Endometrial microvascular endothelial cells (primary cell): ENCODE measurements around the gene TRMT2A. TPM values are rescaled to one million over a fixed set of nuclear protein-coding genes. Genes with fewer than 3 reads are reported as not detected.

ENCODE experiments used
- in situ Hi-C: cut with HindIII; loops from 2 replicates; pipeline ENCODE4 v1.10.0; 2017; ENCODE audit warnings: low sequenced_read_pairs, low pct_unique_long_range_greater_than_20kb; ENCODE audit errors: inconsistent ontology term
- total RNA-seq: library from RNA; depleted of rRNA; stranded (reverse); fragments of >200 nt; gene quantifications from one replicate; pipeline ENCODE4 v1.2.3, GENCODE V29; 2015; ENCODE audit errors: inconsistent ontology term

The TRMT2A gene
- total RNA-seq, 1 donor from 2014 or later: 74.0 TPM

- in situ Hi-C loops: no loop called here
Measured at GRCh38 chr22:20096574-20097420, 20.2 kb downstream of the TRMT2A start.

- in situ Hi-C loops: no loop called here
Measured at GRCh38 chr22:20095521-20095920, 21.5 kb downstream of the TRMT2A start.

GRCh38 chr22:20094197-20094807 lies 22.7 kb downstream of the TRMT2A start:
- in situ Hi-C loops: no loop called here

DNA sequence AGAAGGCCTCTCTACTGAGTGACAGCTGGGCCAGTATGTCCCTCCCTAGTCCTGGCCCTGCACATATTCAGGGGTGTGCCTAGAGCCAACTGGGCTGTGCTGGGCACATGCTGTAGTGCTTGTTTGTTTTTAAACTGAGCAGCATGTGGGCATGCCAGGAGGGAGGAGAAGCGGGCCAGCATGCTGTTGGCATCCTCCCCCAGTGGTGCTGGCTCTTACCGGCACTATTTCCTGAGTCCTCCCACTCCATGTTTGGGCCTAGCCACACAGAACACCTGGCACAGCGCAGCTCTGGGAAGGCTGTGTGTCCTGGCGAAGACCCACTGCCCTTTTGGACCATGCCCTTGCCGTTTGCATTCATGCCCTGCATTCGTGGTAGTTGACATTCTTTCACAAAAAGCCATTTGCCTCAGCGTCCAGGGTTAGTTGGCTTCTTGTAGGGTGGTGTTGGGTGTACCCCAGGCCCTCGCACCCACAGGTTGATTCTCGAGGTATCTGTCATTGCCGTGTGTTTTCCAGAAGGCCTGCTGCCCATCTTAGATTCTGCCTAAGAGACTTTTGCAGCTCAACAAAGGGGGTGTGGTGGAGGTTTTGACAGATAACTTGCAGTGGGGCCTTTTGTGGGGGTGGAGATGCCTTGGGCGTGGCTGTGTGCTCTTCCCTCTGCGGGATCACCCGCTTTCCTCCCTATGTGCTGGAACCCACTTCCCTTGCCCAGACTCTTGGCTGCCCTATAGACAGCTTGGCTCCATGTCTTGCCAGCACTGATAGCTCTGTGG lies 23.4 kb downstream of the TRMT2A start:
- in situ Hi-C loops: no loop called here

GRCh38 chr22:20092477-20092854 lies 24.6 kb downstream of the TRMT2A start:
- in situ Hi-C loops: no loop called here

DNA sequence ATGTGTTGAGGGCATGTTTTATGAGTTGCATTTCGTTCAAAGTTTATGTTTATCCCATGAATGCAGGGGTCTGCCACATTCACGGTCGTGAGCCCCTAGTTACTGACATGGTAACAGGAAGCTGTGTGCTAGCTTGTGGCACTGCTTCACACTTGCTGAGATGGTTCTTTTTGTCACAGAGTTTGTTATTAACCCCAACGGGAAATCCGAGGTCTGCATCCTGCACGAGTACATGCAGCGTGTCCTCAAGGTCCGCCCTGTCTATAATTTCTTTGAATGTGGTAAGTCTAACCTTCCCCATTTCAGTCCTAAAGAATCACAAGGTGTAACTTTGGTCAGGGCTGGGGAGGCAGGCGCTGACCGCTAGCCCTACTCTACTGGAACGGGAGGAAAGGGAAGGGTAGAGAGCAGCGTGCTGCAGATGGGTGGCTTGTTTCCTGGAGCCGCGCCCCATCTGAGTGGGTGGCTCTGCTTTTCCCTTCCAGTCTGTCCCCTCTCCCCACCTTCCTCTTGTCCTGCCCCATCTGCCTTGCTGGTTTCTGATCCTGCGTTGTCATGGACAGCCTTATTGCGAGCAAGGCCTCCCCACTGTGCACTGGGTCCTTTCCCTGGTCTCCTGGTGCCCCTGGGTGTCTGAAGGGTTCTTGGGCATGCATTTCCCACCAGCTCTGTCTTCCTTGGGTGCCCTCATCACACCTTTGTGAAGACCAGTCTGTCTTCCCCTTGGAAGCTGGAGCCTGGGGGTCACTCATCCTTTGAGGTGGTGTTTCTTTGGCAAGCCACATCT lies 25.1 kb downstream of the TRMT2A start:
- in situ Hi-C loops: no loop called here

- in situ Hi-C loops: no loop called here
Measured at GRCh38 chr22:20090730-20091240, 26.2 kb downstream of the TRMT2A start.

DNA sequence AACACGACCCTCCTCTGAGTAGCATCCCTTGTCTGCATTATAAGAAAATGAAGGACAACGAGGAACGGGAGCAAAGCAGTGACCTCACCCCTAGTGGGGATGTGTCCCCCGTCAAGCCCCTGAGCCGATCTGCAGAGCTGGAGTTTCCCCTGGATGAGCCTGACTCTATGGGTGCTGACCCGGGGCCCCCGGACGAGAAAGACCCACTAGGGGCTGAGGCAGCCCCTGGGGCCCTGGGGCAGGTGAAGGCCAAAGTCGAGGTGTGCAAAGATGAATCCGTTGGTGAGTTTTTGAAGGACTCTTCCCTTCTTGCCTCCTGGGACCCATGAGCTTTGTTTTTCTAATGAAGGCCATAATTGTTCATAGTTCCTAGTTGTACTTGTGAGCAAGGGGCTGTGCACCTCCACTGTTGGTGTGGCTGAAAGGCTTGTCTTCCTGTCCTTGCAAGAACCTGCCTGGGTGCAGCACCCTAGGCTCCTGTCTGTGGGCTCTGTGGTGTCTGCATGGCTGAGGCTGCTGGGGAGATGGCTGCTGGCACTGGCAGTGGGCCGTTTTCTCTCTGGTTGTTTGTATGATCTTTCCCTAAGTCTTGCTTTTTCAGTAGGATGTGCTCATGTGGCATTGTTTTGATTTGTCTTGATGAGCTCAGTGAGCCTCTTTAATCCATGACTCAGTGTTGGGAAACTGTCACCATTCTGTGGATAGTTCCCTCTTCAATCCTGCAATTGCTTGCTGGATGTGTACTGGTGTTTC lies 26.9 kb downstream of the TRMT2A start:
- in situ Hi-C loops: no loop called here

DNA sequence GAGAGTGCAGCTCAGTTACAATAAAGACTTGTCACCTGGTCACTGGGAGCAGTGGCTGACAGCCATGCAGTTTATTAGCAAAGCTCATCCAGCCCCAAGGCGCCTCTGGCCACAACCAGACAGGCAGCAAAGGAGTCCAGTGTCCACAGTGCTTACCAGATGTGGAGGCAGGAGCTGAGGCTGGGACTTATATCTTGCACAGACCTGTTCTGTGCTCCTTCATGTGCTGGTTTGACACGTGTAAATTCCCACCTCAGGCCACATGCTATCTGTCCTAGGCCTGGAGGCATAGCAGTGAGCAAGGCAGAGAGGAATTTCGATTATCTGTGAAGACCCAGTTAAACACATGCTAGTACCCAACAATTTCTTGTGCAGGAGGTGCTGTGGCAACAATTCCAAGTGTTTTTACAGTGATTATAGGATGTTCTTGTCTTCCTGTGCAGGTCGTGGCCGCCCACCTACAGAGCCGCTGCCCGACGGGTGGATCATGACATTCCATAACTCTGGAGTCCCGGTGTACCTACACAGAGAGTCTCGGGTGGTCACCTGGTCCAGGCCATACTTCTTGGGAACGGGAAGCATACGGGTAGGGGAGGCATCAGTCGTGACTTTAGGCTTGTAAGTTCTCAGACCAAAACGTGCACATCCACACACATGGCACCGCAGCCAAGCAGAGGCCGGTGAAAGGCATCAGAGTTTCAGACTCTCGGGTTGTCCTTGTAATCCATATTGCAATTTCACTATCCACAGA lies 27.6 kb downstream of the TRMT2A start:
- in situ Hi-C loops: no loop called here

GRCh38 chr22:20088263-20088648 lies 28.8 kb downstream of the TRMT2A start:
- in situ Hi-C loops: no loop called here

GRCh38 chr22:20087319-20088262 lies 29.4 kb downstream of the TRMT2A start:
- in situ Hi-C loops: no loop called here

- in situ Hi-C loops: no loop called here
Measured at GRCh38 chr22:20086763-20087162, 30.3 kb downstream of the TRMT2A start.

GRCh38 chr22:20086101-20086599 lies 30.9 kb downstream of the TRMT2A start:
- in situ Hi-C loops: no loop called here

- in situ Hi-C loops: no loop called here
Measured at GRCh38 chr22:20085651-20086050, 31.4 kb downstream of the TRMT2A start.

DNA sequence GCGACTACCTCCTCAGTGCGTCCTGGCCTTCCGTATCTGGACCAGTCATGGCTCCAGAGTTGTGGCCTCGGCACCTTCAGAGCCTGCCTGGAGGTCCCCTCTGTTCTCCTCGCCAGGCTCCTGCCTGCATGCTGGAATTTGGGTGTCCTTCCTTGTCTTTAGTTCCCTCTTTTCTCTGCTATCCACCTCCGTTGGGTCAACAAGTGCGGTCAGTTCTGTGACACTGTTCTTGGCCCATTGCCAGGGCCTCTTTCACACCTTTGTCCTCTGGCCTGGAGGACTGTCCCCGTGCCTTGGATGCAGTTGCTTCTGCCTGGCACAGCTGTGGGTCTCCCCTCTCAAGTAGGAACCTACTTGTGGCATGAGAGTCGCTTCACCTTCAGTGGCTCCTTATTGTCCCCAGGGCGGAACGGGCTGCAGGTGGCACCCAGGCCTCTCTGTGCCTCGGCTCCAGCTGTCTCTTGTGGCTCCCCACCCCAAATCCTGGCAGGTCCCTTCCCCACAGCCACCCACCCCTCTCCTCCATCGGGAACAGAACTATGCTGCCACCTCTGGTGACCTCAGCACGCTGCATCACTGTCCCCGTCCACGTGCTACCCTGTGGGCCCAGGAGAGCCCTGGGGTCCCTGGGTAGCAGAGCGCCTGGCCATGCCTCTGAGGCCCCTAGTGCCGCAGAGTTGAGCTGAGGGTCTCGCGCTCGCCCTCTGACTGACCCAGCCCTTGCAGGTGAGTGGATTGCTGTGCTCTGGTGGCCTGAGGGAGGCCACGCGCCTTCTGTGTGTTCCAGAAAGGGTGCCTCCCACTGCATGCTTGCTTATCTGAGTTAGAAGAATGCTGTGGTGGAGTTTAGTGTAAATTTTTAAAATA lies 32.2 kb downstream of the TRMT2A start:
- in situ Hi-C loops: no loop called here
